ENCODE results near the gene NKX1-1. TPM values are rescaled to one million over a fixed set of nuclear protein-coding genes. Genes with fewer than 3 reads are reported as not detected.

The NKX1-1 gene
- total RNA-seq, 4 donors from 2014 or later, result not detected

DNA sequence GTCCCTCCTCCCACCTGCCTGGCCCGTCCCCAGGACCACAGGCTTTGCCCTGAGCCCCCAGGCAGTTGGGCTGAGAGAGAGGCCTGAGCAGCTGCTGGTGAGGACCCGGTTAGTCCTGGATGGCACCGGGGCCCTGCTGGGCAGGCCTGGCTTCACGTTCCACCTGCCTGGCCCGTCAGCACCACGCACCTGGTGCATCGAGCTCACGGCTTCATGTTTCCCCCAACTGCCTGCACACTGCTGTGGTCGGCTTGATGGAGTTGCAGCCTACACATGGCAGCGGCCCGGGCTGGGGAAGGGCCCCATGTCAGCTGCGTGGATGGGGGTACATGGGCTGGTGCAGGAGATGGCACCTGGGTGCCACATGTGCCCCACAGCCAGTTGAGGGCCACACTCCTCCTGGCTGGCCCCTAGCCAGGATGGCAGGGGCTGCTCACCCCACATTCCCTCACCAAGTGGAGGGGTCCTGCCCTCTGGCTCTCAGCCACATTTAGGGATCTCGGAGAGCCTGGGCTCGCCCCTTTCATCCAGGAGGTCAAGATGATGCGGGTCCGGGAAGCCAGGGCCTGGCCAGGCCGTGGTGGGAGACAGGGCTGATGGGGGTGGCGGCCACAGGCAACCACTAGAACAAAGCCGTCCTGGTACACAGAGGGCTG, 28.5 kb downstream of the NKX1-1 start:
- no peaks in the 10 kb centered on the region for H3K27me3 ChIP-seq
- WGBS, 2 donors, result 100% methylated on average over 4 of the region's 19 CpGs; no CpG with 5 or more reads in 1 of the 2 donors
- no peak overlapping the region for H3K4me3 ChIP-seq
- DNase-seq, result no peak
- intact Hi-C loops (cut with DNase I), result no loop called here
- no peaks in the 10 kb centered on the region for H3K9me3 ChIP-seq
- TF ChIP-seq POLR2A (IDR thresholded peaks at IDR 0.05), result no peak
- TF ChIP-seq, protein P1, sequence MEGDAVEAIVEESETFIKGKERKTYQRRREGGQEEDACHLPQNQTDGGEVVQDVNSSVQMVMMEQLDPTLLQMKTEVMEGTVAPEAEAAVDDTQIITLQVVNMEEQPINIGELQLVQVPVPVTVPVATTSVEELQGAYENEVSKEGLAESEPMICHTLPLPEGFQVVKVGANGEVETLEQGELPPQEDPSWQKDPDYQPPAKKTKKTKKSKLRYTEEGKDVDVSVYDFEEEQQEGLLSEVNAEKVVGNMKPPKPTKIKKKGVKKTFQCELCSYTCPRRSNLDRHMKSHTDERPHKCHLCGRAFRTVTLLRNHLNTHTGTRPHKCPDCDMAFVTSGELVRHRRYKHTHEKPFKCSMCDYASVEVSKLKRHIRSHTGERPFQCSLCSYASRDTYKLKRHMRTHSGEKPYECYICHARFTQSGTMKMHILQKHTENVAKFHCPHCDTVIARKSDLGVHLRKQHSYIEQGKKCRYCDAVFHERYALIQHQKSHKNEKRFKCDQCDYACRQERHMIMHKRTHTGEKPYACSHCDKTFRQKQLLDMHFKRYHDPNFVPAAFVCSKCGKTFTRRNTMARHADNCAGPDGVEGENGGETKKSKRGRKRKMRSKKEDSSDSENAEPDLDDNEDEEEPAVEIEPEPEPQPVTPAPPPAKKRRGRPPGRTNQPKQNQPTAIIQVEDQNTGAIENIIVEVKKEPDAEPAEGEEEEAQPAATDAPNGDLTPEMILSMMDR (IDR thresholded peaks at IDR 0.05), result no peak
- H3K36me3 ChIP-seq, result peaks cover 0 to 81% (median 8%) of the 10 kb centered on the region in 3 donors
- H3K4me1 ChIP-seq, result no peaks in the 10 kb centered on the region
- no peak overlapping the region for H3K27ac ChIP-seq

DNA sequence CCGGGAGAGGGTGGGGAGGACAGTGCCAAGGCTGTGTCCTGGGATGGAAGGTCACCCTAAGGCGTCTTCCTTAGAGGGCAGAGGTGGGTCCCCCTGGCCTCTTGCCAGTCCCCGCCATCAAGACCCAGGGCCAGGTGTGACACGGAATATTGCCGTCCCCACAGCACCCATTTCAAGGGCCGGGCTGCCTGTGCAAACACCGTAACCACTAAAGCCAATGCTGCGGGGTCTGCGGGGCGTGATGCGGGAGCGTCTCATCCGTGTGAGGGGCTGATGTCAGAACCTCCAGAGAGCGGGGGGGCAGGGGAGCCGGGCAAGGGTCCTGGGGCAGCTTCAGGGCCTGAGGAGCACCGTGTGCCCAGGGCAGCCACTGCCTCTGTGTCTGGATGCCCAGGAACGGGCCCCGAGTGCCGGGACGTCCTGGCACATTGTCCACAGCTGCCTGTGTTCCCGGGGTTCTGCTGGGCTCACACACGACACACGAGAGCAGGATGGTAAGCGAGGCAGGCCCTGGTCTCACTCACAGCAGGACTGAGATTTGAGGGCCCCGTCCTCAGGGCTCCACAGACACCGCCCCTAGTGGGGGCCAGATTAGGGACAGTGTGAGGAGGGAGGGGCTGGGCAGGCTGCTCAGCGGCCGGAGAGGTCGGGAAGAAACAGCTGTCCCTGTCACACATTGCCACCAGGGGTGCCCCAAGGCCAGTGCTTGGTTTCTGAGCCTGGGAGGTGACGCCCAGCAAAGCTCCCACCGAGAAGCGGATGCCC, 29.2 kb downstream of the NKX1-1 start:
- TF ChIP-seq, protein P1 (IDR thresholded peaks at IDR 0.05), result no peak
- TF ChIP-seq POLR2A (IDR thresholded peaks at IDR 0.05), result no peak
- Histone ChIP-seq H3K4me1 (no peaks in the 10 kb centered on the region), H3K27me3 (no peaks in the 10 kb centered on the region), H3K4me3 (no peak overlapping the region), H3K27ac (no peak overlapping the region), H3K36me3 (peaks cover 0 to 81% (median 8%) of the 10 kb centered on the region in 3 donors), H3K9me3 (no peaks in the 10 kb centered on the region)
- WGBS, 2 donors, result 100% methylated on average over 1 to 4 of the region's 32 CpGs
- intact Hi-C loops (cut with DNase I), result no loop called here
- DNase-seq, result no peak

DNA sequence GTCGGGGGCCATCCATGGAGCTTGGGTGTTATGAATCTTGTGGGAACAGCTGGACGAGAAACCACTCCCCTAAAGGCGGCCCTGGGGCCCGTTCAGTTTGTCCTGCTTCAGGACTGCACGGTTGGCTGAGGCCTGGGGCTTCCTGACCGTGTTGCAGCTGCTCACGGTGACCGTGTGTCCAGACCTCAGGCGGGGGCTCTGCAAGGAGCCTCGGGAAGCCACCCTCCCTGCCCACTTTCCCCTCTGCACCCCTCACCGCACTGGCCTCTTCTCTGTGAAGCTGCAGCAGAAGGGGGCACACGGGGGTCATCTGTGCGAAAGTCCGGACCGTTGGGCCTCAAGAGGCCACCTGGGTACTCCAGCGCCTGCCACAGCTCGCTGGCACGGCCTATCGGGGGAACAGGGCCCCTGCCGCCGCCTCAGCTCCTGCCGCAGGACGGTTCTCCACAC, 29.8 kb downstream of the NKX1-1 start:
- no peaks in the 10 kb centered on the region for H3K4me1 ChIP-seq
- H3K27ac ChIP-seq, result no peak overlapping the region
- H3K27me3 ChIP-seq, result no peaks in the 10 kb centered on the region
- WGBS, 2 donors, result 73 to 84% methylated on average over 6 to 15 of the region's 23 CpGs
- no peak for DNase-seq
- H3K9me3 ChIP-seq, result no peaks in the 10 kb centered on the region
- no peak overlapping the region for H3K4me3 ChIP-seq
- intact Hi-C loops (cut with DNase I), result no loop called here
- TF ChIP-seq, protein P1 (IDR thresholded peaks at IDR 0.05), result no peak
- TF ChIP-seq POLR2A (IDR thresholded peaks at IDR 0.05), result no peak
- peaks cover 0 to 82% (median 8%) of the 10 kb centered on the region in 3 donors for H3K36me3 ChIP-seq

DNA sequence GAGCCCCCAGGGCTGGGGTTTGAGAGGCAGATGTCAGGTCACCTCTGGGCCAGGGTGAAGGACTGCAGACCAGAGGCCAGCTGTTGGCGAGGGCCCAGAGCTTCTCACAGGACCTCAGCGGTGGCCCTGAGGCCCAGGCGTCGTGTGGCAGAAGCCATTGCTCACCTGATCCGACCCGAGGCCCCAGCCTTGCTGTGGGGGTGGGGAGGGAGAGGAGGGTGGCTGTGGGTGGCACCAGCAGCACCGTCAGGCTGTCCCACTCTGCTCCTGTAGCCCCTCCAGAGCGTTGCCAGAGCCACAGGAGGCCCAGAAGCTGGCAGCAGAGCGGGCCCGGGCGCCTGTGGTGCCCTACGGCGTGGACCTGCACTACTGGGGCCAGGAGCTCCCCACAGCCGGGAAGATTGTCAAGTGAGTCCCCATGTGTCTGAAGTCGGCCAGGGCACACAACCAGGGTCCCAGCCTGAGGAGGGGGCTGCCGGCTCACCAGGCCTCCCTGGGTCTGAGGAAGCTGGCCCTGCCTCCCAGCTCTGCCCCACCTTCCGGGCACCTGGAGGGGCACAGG, 30.4 kb downstream of the NKX1-1 start:
- WGBS, 2 donors, result 71% methylated on average over 5 of the region's 17 CpGs; no CpG with 5 or more reads in 1 of the 2 donors
- no peaks in the 10 kb centered on the region for H3K27me3 ChIP-seq
- no peak overlapping the region for H3K4me3 ChIP-seq
- no peaks in the 10 kb centered on the region for H3K4me1 ChIP-seq
- DNase-seq, result no peak
- no peak overlapping the region for H3K27ac ChIP-seq
- TF ChIP-seq POLR2A (IDR thresholded peaks at IDR 0.05), result no peak
- TF ChIP-seq, protein P1 (IDR thresholded peaks at IDR 0.05), result no peak
- intact Hi-C loops (cut with DNase I), result no loop called here
- peaks cover 0 to 77% (median 8%) of the 10 kb centered on the region in 3 donors for H3K36me3 ChIP-seq
- no peaks in the 10 kb centered on the region for H3K9me3 ChIP-seq

All from esophagus squamous epithelium (tissue), 5 donors.